KOPT-K1 (cell line): ENCODE data around the gene MBD3.

ENCODE experiments used
- H3K27ac ChIP-seq: fragments of 200-600 bp; sonication (generic); 2 replicates; pipeline ENCODE4 v1.5.1; 2016; ENCODE audit warnings: antibody characterized with exemption, mild to moderate bottlenecking, low read depth, low read length; ENCODE audit not compliant: poor library complexity, severe bottlenecking
- H3K36me3 ChIP-seq: fragments of 200-600 bp; sonication (generic); 2 replicates; pipeline ENCODE4 v1.5.1; 2017; ENCODE audit warnings: antibody characterized with exemption, mild to moderate bottlenecking, low read length, moderate library complexity; ENCODE audit not compliant: insufficient read depth
- H3K9me3 ChIP-seq: fragments of 200-600 bp; sonication (generic); 2 replicates; pipeline ENCODE4 v1.5.1; 2017; ENCODE audit warnings: antibody characterized with exemption, low read length, mild to moderate bottlenecking; ENCODE audit not compliant: insufficient read depth, poor library complexity, severe bottlenecking

Gene MBD3

GRCh38 chr19:1592024-1592754 lies 476 bp downstream of the MBD3 start:
- peaks cover 43% of the 10 kb centered on the region for H3K36me3 ChIP-seq
- H3K27ac ChIP-seq: peak overlapping the region; percentile 99

DNA sequence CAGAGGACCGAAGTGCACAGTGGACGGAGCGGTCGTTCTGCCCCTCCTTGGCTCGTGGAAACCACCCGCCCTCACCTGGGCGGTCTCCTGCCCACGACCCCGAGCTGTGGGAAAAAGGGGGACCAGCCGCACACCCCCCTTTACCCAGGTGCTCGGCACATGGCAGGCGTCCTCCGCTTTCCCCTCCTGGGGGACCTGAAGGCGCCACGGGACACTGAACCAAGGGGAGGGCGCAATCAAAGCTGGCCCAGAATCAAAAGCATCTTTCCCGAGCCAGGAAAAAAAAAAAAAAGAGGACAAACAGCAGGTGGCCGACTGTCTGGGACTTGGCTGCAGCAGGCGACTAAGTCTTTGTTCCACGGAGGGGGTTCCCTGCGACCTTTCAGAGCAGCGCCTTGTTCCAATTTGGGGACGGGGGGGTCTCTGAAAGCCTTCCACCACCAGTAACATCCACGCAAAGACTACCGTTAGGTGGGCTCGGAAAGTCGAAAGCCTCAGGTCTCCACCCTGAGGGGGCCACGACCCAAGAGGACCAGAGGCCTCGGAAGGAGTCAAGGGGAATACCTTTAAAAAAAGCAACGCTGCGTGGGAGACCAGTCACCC lies 1.1 kb downstream of the MBD3 start:
- Histone ChIP-seq H3K36me3 (peaks cover 40% of the 10 kb centered on the region), H3K27ac (peak overlapping the region; percentile 99), H3K9me3 (no peaks in the 10 kb centered on the region)

More at GRCh38 chr19:1592024-1592754, 476 bp downstream of the MBD3 start:
- H3K9me3 ChIP-seq: no peaks in the 10 kb centered on the region

GRCh38 chr19:1590641-1591397 lies 1.8 kb downstream of the MBD3 start:
- no peaks in the 10 kb centered on the region for H3K9me3 ChIP-seq
- H3K27ac ChIP-seq: peak overlapping the region; percentile 99
- peaks cover 41% of the 10 kb centered on the region for H3K36me3 ChIP-seq

DNA sequence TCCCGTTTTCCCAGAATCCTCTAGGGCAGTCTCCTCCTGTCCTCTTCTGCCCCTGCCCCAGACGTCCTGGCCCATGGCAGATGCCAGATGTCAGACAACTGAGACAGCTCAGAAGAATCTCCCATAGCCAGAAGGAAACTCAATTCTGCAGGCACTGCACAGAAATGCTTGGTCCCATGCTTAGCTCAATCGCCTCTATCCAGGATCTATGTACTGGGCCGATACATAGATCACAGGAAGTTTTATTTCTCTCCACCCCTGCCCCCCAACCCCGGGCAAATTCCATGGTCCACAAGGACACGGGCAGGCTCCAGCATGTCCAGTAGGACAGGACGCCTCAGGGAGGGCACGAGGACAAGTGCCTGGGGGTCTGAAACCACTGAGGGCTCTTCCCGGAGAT lies 4.8 kb downstream of the MBD3 start:
- Histone ChIP-seq H3K27ac (no peak overlapping the region), H3K36me3 (peaks cover 69% of the 10 kb centered on the region), H3K9me3 (no peaks in the 10 kb centered on the region)

- H3K27ac ChIP-seq: no peak overlapping the region
- H3K9me3 ChIP-seq: no peaks in the 10 kb centered on the region
- peaks cover 93% of the 10 kb centered on the region for H3K36me3 ChIP-seq
Observed at GRCh38 chr19:1585243-1585580, 7.5 kb downstream of the MBD3 start.

DNA sequence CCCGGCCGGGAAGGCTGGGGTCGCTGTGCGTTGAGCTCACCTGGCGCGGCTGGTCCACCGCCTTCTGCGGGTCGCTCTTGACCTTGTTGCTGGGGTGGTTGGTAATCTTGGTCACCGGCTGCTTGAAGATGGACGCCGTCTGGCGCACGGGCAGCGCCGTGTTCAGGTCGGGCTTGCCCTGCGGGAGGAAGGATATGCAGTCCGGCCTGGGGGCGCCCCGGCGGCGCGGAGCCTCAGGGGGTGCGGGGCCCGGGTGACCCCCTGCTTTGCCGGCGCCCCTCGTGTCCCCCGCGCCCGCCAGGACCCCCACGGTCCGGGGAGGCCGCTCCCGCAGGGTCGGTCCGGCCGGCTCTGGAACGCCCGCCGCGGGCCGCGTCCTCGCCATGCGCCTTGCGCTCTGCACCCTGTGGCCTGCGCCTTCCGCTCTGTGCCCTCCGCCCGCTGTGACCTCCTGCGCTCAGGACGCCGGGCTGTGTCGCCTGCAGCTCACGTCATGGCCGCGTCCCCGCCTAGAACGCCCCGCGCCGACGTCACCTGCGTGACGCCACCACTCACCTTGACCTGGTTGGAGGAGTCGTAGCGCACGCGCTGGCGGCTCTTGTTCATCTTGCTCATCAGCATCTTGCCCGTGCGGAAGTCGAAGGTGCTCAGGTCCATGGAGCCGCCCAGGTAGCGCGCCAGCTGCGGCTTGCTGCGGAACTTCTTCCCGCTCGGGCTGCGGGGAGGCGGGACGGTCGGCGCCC lies 8.0 kb downstream of the MBD3 start:
- H3K9me3 ChIP-seq: no peaks in the 10 kb centered on the region
- no peak overlapping the region for H3K27ac ChIP-seq
- peaks cover 94% of the 10 kb centered on the region for H3K36me3 ChIP-seq

GRCh38 chr19:1582201-1582600 lies 10.5 kb downstream of the MBD3 start:
- no peaks in the 10 kb centered on the region for H3K9me3 ChIP-seq
- peaks cover 97% of the 10 kb centered on the region for H3K36me3 ChIP-seq
- H3K27ac ChIP-seq: no peak overlapping the region

- H3K36me3 ChIP-seq: peaks cover 100% of the 10 kb centered on the region
- no peaks in the 10 kb centered on the region for H3K9me3 ChIP-seq
- no peak overlapping the region for H3K27ac ChIP-seq
Observed at GRCh38 chr19:1580957-1581356, 11.7 kb downstream of the MBD3 start.

- no peaks in the 10 kb centered on the region for H3K9me3 ChIP-seq
- H3K27ac ChIP-seq: no peak overlapping the region
- peaks cover 100% of the 10 kb centered on the region for H3K36me3 ChIP-seq
Observed at GRCh38 chr19:1580382-1580781, 12.3 kb downstream of the MBD3 start.

GRCh38 chr19:1579222-1579621 lies 13.4 kb downstream of the MBD3 start:
- Histone ChIP-seq H3K27ac (no peak overlapping the region), H3K9me3 (no peaks in the 10 kb centered on the region), H3K36me3 (peaks cover 94% of the 10 kb centered on the region)

DNA sequence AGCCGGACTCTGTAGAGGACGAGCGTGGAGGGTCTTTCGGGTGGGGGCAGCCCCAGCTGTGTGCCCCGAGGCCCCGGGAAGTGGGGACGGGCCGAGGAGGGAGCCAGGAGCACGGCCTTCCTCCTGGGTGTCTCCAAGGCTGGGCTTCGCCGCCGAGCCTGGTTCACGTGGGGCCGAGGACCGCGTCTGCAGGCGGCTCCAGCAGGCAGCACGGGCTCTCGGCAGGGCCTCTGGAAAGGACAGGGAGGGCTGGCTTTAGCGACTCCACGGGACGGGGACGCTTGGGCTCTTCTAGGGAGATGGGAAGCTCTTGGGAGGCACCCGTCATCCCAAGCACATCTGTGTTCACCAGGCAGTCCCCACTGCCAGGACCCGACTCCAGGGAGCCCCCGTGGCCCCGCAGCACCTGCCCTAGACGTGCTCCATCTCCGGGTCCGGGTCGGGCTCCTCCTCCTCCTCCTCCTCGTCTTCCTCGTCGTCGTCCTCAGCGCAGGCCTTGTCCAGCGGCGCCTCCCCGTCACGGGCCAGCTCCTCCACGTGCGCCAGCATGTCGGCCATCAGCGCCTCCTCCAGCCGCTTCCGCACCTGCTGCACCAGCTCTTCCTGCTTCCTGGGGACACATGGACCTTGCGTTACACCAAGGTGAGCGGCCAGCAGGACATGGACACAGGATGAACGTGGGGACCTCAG lies 14.6 kb downstream of the MBD3 start:
- Histone ChIP-seq H3K36me3 (peaks cover 84% of the 10 kb centered on the region), H3K27ac (no peak overlapping the region), H3K9me3 (no peaks in the 10 kb centered on the region)

GRCh38 chr19:1577090-1577928 lies 15.4 kb downstream of the MBD3 start:
- H3K27ac ChIP-seq: no peak overlapping the region
- no peaks in the 10 kb centered on the region for H3K9me3 ChIP-seq
- peaks cover 76% of the 10 kb centered on the region for H3K36me3 ChIP-seq

DNA sequence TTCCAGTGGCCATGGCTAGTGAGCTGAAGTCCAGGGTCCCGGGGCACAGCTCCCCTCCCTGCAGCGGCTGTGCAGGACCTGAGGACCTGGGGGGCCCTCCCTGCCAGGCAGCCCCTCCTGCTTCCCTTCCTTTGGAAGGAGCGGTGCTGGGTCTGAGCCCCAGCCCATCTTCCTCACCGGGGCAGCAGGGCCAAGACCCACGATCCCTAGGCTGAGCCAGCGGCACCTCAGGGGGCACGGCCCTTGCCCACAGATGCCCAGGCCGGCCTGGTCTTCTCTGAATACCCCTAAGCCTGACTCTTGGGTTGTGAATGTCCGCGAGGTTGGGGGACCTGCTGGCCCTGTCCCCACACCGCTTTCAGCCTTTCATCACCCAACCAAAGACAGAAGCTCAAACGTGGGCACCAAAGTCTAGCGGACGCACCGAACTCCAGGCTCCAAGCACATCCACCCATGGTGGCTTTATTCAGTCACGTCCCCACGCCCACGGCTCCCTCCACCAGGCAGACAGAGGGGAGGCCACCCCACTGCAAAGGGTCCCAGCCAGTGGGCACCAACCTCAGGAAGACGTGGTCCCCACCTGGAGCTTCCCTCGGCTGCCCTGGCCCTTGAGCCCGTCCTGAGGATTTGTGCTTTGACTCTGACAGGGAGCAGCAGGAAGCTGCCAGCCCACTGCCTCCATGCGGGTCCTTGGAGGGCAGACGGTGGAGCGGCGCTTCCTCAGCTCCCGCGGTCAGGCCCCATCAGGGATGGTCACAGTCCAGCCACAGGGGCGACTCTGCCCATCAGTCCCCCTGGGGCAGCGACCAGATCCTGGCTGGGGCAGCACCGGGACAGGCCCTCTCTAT lies 16.2 kb downstream of the MBD3 start:
- H3K9me3 ChIP-seq: no peaks in the 10 kb centered on the region
- H3K36me3 ChIP-seq: peaks cover 68% of the 10 kb centered on the region
- no peak overlapping the region for H3K27ac ChIP-seq
